Stomach (tissue), 19 donors: Measurements from ENCODE around the gene C3orf20. TPM values are rescaled to one million over a fixed set of nuclear protein-coding genes. Genes with fewer than 3 reads are reported as not detected.

Experiments used
- DNase-seq, 2 donors: peaks; one replicate each; pipeline versions ENCODE4 v3.0.0 to v3.0.0-alpha.2; 2013 to 2019
- H3K27ac ChIP-seq, 5 donors: fragments of 200-600 bp in 4 of 5; sonication (generic) in 4 of 5; one replicate each; pipeline ENCODE4 v1.5.1; 2013 to 2019; ENCODE audit warnings: mild to moderate bottlenecking in 1 of 5, moderate library complexity in 1 of 5
- H3K27me3 ChIP-seq, 3 donors: fragments of 200-600 bp; sonication (generic); one replicate each; pipeline ENCODE4 v1.5.1; 2017 to 2019; ENCODE audit warnings: mixed run types in 1 of 3
- H3K36me3 ChIP-seq, 4 donors: fragments of 200-600 bp; sonication (generic); 1 replicate in 3 of 4; 2 replicates in 1 of 4; pipeline ENCODE4 v1.5.1; 2016 to 2019
- H3K4me1 ChIP-seq, 4 donors: fragments of 200-600 bp; sonication (generic); one replicate each; pipeline ENCODE4 v1.5.1; 2016 to 2019
- H3K4me3 ChIP-seq, 4 donors: fragments of 200-600 bp; sonication (generic) in 3 of 4; one replicate each; pipeline ENCODE4 v1.5.1; 2016 to 2019; ENCODE audit warnings: mild to moderate bottlenecking in 1 of 4
- H3K9me3 ChIP-seq, 4 donors: fragments of 200-600 bp; sonication (generic); one replicate each; pipeline ENCODE4 v1.5.1; 2016 to 2019
- EP300 ChIP-seq: sonication (generic); formaldehyde crosslinking; IDR thresholded peaks from one replicate; pipeline ENCODE4 v1.6.1; 2017; ENCODE audit warnings: antibody characterized with exemption
- POLR2A ChIP-seq, 4 donors: fragments of 450-650 bp; IDR thresholded peaks; one replicate each; pipeline ENCODE4 v1.6.1; 2016; ENCODE audit warnings: antibody characterized with exemption in 4 of 4, control low read depth in 2 of 4, mild to moderate bottlenecking in 1 of 4, moderate library complexity in 1 of 4
- POLR2AphosphoS5 ChIP-seq, 3 donors: sonication (generic); formaldehyde crosslinking; IDR thresholded peaks; one replicate each; pipeline ENCODE4 v1.6.1; 2016; ENCODE audit warnings: antibody characterized with exemption in 3 of 3
- WGBS, 5 donors: extraction: QIAGEN DNeasy Blood & Tissue Kit in 3 of 5; methylation state at CpG; one replicate each; pipeline versions ENCODE4 v1.1.5 to v1.1.7; 2013 to 2018; 5-methylcytosine and 5-hydroxymethylcytosine counted together
- intact Hi-C: fragments of 100-400 bp; cut with DNase I; formaldehyde crosslinking; loops from one replicate; pipeline ENCODE4 v1.15.1; 2023; ENCODE audit warnings: low total_unique reads
- long read RNA-seq, 10 donors: transcript quantifications; one replicate each; lab custom pipeline, GENCODE V29; 2026
- polyA plus RNA-seq, 3 donors: library from polyadenylated mRNA; stranded (reverse); fragments of 200-250 nt; gene quantifications; one replicate each; pipeline ENCODE4 v1.2.3, GENCODE V29; 2013
- total RNA-seq, 5 donors: library from RNA; depleted of rRNA; stranded (reverse); fragments of >200 nt; gene quantifications; one replicate each; pipeline versions ENCODE4 v1.1.0 to v1.2.3, GENCODE V29; 2014 to 2016
- TF ChIP-seq, protein P1 (sequence below), 7 experiments: fragments of 450-650 bp in 4 of 7; fragments of 200-600 bp in 3 of 7; sonication (generic) in 3 of 7; IDR thresholded peaks; one replicate each; pipeline ENCODE4 v1.5.1; 2016 to 2019; ENCODE audit warnings: antibody characterized with exemption in 7 of 7, control low read depth in 2 of 7, mild to moderate bottlenecking in 1 of 7
- donor health status: healthy with polysubstance abuse.
- donor health status: Bipolar disorder and iron deficiency.
- donor health status: healthy.

Gene C3orf20
- total RNA-seq (under 1 TPM in 1 of 5 donors, not detected in 4; 0.37 TPM), polyA plus RNA-seq (not detected)
- long read RNA-seq, donor 1 = 0 reads
- long read RNA-seq, donor 2 = 0 reads
- long read RNA-seq, donor 3 = 0 reads
- long read RNA-seq, donor 4 = 0 reads
- long read RNA-seq, donor 5 = 0 reads
- long read RNA-seq, donor 6 = 0 reads
- long read RNA-seq, donor 7 = 0 reads
- long read RNA-seq, donor 8 = 0 reads
- long read RNA-seq, donor 9 = 0 reads
- long read RNA-seq, donor 10 = 0 reads

DNA sequence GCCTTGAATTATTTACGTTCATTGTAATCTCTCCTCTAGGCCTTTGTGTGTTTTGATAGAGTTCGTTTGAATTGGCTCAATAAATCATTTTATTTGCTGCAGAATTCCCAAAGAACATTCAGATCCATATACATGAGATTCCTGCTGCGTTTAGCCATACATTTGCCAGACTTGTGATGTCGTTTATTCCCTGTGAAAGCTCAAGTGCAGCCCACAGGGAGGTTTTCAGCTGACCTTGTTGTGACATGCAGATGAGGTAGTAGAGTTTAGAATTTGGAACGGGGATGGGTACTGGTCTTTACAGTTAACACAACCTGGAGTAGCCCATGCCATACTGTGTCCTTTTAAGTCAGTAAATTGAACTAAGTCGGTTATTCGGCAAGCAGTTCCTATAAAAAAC lies at the start of gene C3orf20:
Gene C3orf20, plus strand, starts transcription at position 301 of the 400 bp plus-strand sequence. CDS start 7,573 bp downstream, outside the sequence.
- Histone ChIP-seq H3K36me3 (peaks cover 23 to 38% (median 32%) of the 10 kb centered on the region in 4 donors), H3K4me3 (no peak within 1 kb of the TSS), H3K9me3 (peaks cover 0 to under 1% (median 0%) of the 10 kb centered on the region in 4 donors), H3K27ac (no peak within 1 kb of the TSS), H3K27me3 (no peaks in the 10 kb centered on the region), H3K4me1 (peaks cover 0 to 7% (median 0%) of the 10 kb centered on the region in 4 donors)
- intact Hi-C loops = no loop called here
- WGBS, 5 donors = 63 to 70% (median 65%) methylated on average over 7 of the region's 7 CpGs
- DNase-seq = no peak
- TF ChIP-seq POLR2AphosphoS5 (IDR thresholded peaks at IDR 0.05) = no peak
- TF ChIP-seq, protein P1, sequence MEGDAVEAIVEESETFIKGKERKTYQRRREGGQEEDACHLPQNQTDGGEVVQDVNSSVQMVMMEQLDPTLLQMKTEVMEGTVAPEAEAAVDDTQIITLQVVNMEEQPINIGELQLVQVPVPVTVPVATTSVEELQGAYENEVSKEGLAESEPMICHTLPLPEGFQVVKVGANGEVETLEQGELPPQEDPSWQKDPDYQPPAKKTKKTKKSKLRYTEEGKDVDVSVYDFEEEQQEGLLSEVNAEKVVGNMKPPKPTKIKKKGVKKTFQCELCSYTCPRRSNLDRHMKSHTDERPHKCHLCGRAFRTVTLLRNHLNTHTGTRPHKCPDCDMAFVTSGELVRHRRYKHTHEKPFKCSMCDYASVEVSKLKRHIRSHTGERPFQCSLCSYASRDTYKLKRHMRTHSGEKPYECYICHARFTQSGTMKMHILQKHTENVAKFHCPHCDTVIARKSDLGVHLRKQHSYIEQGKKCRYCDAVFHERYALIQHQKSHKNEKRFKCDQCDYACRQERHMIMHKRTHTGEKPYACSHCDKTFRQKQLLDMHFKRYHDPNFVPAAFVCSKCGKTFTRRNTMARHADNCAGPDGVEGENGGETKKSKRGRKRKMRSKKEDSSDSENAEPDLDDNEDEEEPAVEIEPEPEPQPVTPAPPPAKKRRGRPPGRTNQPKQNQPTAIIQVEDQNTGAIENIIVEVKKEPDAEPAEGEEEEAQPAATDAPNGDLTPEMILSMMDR (IDR thresholded peaks at IDR 0.05) = no peak
- no peak for TF ChIP-seq EP300
- no peak for TF ChIP-seq POLR2A (IDR thresholded peaks at IDR 0.05)

DNA sequence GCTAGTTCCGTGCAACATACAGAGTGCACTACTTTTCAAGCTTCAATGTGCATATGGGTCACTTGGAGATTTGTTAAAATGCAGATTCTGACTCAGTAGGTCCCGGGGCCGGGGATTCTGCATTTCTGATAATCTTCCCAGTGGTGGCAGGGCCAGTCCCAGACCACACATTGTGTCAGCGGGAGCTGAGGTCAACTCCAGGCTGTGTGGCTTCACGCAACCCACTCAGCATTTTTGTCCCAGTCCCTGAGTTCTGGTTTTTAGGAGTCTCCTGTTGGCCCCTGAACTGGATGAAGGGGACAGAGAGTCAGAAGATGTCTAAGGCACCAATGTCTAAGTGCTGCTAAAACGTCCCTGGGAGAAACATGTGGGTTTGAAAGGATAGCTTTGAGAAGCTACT lies 49.5 kb upstream of the C3orf20 start:
- WGBS, 5 donors = 73 to 90% (median 83%) methylated on average over 6 of the region's 6 CpGs
- H3K36me3 ChIP-seq = no peaks in the 10 kb centered on the region
- intact Hi-C loops = no loop called here
- H3K4me1 ChIP-seq = peaks cover 0 to 24% (median 11%) of the 10 kb centered on the region in 4 donors
- DNase-seq = no peak
- TF ChIP-seq POLR2AphosphoS5 (IDR thresholded peaks at IDR 0.05) = no peak
- TF ChIP-seq EP300 = no peak
- no peak for TF ChIP-seq POLR2A (IDR thresholded peaks at IDR 0.05)
- TF ChIP-seq, protein P1 (IDR thresholded peaks at IDR 0.05) = no peak
- H3K27ac ChIP-seq = peak overlapping the region in 1 of 5 donors; percentile 29
- no peak overlapping the region for H3K4me3 ChIP-seq
- H3K27me3 ChIP-seq = peaks cover 0 to 13% (median 0%) of the 10 kb centered on the region in 3 donors
- peaks cover 0 to 8% (median 2%) of the 10 kb centered on the region in 4 donors for H3K9me3 ChIP-seq

DNA sequence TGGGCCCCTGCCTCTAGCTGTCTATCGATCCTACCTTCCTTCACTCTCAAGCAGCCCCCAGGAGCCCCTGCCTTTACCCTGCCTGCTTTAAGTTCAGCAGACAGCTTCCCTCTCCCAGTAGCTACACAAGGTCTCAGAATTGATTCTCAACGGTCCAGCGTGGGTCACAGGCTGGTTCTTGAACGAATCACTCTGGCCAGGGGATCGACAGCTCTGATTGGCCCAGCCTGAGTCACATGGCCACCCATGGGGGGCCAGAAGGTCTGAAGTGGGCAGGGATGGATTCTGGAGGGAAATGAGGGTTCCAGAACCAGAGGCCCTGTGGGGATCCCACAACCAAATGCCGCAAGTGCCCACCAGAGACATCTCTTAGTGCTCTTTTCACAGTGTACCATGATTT lies 47.1 kb upstream of the C3orf20 start:
- Histone ChIP-seq H3K4me3 (no peak overlapping the region), H3K4me1 (peaks cover 0 to 14% (median 5%) of the 10 kb centered on the region in 4 donors), H3K27ac (no peak overlapping the region), H3K9me3 (peaks cover 0 to 8% (median 2%) of the 10 kb centered on the region in 4 donors), H3K36me3 (no peaks in the 10 kb centered on the region), H3K27me3 (peaks cover 0 to 13% (median 0%) of the 10 kb centered on the region in 3 donors)
- 79 to 91% (median 83%) methylated on average over 6 of the region's 6 CpGs for WGBS, 5 donors
- no peak for TF ChIP-seq POLR2AphosphoS5 (IDR thresholded peaks at IDR 0.05)
- no peak for TF ChIP-seq POLR2A (IDR thresholded peaks at IDR 0.05)
- TF ChIP-seq EP300 = no peak
- TF ChIP-seq, protein P1 (IDR thresholded peaks at IDR 0.05) = no peak
- DNase-seq = no peak
- intact Hi-C loops = no loop called here

DNA sequence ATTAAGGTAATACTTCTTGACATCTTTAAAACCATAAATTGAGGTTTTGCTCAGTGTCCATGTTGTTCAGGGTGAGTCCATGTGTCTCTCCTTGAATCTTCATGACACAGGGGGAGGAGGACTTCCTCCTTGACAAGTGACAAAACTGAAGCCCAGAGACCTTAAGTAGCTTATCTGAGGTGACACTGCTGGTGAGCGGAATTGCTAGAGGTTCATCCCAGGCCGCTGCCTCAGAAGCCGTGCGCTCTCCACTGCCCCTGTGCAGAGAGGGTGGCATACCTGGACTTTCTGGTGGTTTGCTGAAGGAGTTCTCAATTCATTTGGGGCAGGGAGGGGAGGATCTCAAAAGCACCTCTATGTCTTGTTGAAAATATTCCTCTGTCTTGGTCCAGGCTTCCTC lies 46.5 kb upstream of the C3orf20 start:
- WGBS, 5 donors = 62 to 87% (median 73%) methylated on average over 3 to 4 of the region's 4 CpGs
- no peak for TF ChIP-seq POLR2AphosphoS5 (IDR thresholded peaks at IDR 0.05)

More for the DNA sequence above, 46.5 kb upstream of the C3orf20 start:
- Histone ChIP-seq H3K36me3 (no peaks in the 10 kb centered on the region), H3K4me1 (peaks cover 0 to 10% (median 2%) of the 10 kb centered on the region in 4 donors), H3K4me3 (no peak overlapping the region), H3K27ac (no peak overlapping the region), H3K9me3 (peaks cover 0 to 8% (median 2%) of the 10 kb centered on the region in 4 donors), H3K27me3 (peaks cover 0 to 13% (median 0%) of the 10 kb centered on the region in 3 donors)
- DNase-seq = no peak
- intact Hi-C loops = no loop called here
